Stimulated activated CD8-positive, alpha-beta memory T cell treated with anti-CD3 and anti-CD28 coated beads, Interleukin-7, amount 100 ng/mL, for 24 hours (primary cell): ENCODE measurements around the gene TANGO6.
"Not testable (repeated sequence)": the region's sequence is repeated elsewhere in the genome, so short reads cannot be mapped to it uniquely, and the experiment has no call there.

Experiments used
- DNase-seq: peaks from one replicate; pipeline ENCODE4 v3.0.0-alpha.2; 2020; ENCODE audit warnings: low read depth

Gene TANGO6

DNA sequence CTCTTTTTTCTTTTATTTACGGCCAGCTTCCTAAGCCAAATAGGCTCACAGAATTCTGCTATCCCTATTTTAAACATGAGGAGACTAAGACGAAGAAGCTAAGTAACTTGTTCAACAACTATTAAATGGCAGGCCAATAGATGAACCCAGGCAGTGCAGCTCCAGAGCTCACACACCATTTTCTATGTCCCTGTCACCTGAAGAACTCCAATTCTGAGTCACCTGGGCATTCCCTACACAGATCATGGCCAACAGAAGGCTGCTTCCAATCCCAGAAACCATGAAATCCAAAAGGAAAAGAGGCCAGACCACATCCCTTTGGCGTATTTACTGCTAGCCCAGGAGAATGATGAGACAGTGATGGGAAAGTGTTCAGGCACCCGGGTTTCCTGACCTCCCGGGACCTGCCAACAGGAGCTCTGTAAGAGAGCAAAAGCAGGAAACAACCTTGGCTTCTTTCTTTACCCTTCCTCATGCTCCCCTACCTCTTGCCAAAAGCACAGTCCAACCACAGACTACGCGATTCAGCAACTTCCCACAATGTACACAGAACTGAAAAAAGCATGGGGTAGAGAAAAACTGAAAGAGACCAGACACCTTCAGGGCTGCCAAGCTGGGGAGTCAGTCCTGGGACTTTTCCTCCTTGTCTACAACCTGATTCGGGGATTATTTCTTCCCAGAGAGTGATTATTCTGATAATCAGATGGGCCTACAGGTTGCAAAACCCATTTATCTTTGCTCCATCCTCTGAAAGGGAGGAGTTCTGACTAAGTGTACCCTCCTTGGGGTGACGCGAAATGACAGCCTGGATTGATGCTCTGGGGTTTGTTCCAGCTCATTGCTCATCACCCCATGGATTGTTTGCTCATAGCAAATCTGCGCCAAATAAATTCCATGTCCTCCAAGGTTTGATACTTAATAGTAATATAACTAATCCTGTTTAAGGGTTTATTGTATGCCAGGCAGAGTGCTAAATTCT, 214.4 kb downstream of the TANGO6 start:
- no peak for DNase-seq

- DNase-seq = not testable (repeated sequence)
These were observed 220.2 kb downstream of the TANGO6 start for GRCh38 chr16:69063491-69063890.

DNA sequence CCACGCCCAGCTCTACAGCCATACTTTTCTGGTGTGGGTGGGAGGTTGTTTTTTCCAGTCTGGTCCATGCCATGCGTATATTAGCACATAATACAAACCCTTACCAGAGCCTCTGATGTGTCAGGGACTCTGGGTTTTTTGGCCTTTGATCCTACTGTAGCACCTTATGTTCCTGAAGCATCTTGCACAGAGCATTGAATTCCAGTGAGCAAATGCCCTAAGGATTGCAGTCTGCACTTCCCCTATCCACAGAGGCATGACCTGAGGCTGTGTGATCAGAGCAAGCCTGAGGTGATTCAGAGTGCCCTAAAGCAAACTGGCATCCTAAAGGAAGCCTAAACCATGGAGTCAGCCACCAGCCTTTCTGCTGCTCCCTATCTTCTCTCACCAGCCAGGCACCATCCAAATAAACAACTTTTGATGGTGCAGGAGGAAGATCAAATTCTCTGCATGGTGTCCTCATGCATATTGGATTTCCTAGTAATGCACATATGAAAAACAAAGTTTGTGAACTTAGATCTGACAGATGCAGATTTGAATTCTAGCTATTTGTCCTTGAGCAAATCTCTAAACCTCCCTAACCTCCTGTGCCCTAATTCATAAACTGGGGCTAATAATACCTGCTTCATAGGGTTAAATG, 220.9 kb downstream of the TANGO6 start:
- DNase-seq = no peak

- no peak for DNase-seq
These were observed 221.5 kb downstream of the TANGO6 start for GRCh38 chr16:69064764-69065313.

GRCh38 chr16:69069504-69069903, 226.2 kb downstream of the TANGO6 start:
- DNase-seq = no peak

DNA sequence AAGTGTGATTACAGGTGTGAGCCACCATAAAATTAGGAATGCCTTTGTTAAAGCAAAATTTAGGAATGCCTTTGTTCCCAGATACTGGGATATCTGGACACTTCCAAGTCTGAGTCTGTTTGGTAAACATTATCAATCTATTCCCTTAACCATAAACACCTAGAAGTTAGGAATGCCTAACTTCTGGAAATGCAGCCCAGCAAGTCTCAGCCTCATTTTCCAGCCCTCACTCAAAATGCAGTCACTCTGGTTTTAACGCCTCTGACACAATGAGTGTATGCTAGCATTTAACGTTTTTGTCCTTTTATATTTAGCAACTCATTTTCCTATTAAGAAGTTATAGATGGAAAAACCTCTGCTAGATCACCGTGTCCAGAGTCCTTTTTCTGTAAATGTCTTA, 227.7 kb downstream of the TANGO6 start:
- DNase-seq = no peak

- no peak for DNase-seq
These were observed 229.3 kb downstream of the TANGO6 start for GRCh38 chr16:69072640-69072974.

DNA sequence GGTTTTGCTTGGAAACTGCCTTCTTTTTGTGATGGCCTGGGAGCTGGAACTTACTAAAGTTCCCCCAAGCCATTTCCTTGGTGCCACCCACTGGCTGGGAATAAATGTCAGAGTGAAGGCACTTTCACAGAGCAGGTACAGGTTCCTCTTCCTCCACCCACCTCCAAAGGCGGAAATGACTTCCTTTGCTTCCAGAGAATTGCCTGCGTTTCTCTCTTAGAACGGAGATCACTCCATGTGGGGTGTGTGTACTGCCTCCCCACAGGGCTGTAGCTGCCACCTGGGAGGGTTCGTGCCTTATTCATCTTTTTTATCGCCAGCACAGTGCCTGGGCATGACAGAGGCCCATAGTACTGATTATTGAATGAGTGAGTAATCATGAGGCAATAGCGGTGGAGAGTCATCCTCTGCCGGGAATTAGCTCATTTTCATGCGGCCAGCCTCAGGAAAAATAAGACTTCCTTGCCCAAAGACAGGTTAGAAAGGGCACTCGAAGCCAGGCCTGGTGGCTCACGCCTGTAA, 229.9 kb downstream of the TANGO6 start:
- DNase-seq = no peak

DNA sequence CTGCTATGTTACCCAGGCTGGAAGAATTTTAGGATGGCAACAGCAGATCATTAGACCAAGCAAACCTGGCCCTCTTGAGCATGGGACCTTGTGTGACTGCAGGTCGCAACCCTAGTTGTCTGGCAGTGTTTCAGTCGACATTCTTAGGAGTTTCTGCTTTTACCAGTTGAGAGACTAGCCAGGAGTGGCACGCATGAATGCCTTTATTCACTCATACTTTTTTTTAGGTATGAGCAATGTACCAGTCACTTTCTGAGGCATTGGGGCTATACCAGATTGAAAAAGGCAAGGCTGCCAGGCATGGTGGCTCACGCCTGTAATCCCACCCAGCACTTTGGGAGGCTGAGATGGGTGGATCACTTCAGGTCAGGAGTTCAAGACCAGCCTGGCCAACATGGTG, 233.9 kb downstream of the TANGO6 start:
- DNase-seq = no peak

DNA sequence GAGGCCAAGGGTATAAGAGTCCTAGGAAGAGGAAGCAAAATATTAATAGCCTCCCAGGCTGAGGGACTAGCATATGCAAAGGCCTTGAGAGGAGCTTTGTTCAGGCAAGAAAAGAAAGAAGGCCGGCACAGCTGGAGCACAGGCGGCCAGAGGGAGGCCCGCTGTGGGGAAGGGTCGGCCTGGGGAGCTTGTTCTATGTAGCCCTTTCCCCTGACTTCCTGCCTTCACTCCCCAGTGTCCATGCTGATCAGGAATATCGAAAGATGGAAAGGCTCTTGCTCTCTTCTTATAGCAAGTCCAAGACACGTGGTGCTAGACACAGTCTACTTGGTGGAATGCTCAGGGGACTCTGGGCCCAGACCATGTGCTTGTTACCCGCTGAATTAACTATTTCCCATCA, 234.7 kb downstream of the TANGO6 start:
- DNase-seq = no peak

- no peak for DNase-seq
These were observed 236.4 kb downstream of the TANGO6 start for GRCh38 chr16:69079697-69080096.

DNA sequence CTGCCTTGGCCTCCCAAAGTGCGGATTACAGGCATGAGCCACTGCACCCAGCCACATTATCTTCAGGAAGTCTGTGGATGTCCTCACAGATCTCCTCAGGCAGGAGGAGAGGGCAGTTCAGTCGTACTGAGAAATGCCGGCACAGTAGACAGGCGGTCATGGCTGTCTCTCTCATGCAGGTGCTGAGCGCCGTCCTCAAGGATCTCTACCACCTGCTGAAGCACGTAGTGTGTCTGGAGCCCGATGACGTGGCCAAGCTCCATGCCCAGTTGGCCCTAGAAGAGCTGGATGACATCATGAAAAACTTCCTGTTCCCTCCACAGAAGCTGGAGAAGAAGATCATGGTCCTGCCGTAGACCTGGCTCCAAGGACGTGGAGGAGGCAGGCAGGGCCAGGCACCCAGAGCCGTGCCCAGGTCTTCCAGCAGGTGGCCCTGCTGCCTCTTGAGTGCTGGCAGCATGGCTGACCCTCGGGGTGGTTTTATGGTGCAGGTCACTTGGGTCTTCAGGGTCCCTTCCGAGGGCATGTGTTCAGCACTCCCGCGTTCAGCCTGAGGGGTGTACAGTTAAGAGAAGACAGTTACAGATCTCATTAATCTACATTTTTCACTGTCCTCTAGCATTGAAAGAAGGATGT, 240.1 kb downstream of the TANGO6 start:
- no peak for DNase-seq

- DNase-seq = no peak
These were observed 241.0 kb downstream of the TANGO6 start for GRCh38 chr16:69084289-69084688.

GRCh38 chr16:69085032-69085695, 241.8 kb downstream of the TANGO6 start:
- DNase-seq = no peak

- no peak for DNase-seq
These were observed 243.8 kb downstream of the TANGO6 start for GRCh38 chr16:69087161-69087581.

GRCh38 chr16:69088684-69089083, 245.4 kb downstream of the TANGO6 start:
- no peak for DNase-seq

GRCh38 chr16:69089091-69089910, 246.0 kb downstream of the TANGO6 start:
- no peak for DNase-seq

DNA sequence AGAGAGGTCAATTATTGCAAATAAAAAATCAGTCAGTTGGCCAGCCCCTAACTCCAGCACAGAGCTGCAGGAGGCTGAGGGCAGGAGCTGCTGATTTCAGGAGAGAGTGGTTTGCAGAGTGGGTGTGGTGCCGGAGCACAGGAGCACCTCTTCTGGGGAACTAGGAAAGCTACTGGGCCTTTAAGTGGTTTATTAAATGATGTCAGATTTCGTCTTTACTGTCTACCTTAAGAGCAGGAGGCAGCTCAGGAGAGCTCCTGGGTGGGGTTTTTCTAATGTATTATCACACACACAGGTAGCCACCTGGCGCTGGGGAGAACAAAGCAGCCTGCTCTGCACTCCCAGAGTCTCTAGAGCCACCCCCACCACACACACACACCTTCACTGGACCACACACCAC, 250.6 kb downstream of the TANGO6 start:
- no peak for DNase-seq

DNA sequence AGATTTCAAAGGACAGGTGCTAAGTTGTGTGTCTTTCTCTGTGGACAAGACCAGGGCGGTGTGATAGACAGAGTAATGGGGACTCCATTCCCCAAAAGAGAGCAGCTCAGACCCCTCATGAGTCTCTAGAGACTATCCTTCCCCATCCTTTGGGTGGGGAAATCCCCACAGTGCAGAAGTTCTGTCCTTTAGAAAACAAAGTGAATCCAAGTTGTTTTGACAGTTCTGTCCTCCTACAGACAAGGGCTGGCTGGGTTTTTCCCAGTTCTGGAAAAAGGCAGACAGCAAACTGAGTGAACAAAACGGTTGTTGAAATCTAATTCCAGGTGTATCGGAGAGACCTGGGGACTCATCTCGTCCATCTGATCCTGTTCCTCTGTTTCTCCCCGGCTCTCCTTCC, 251.2 kb downstream of the TANGO6 start:
- no peak for DNase-seq

GRCh38 chr16:69095193-69095592, 251.9 kb downstream of the TANGO6 start:
- DNase-seq = no peak
